Hematopoietic multipotent progenitor cell treated with erythropoietin and hydrocortisone succinate and interleukin-3 and kit ligand, for 4 days (in vitro differentiated cells): Measurements from ENCODE around the gene HP1BP3.
"Not testable (repeated sequence)": the region's sequence is repeated elsewhere in the genome, so short reads cannot be mapped to it uniquely, and the experiment has no call there.

ENCODE experiments used
- DNase-seq: peaks from one replicate; pipeline ENCODE4 v3.0.0-alpha.2; 2015

HP1BP3 gene

GRCh38 chr1:20787029-20787839, at the start of gene HP1BP3:
Gene HP1BP3, minus strand, starts transcription at chr1:20787307. Its CDS starts 6,867 bp downstream, at chr1:20780440.
- peak; percentile 89 for DNase-seq

- DNase-seq = no peak
Measured at GRCh38 chr1:20836230-20836629, 49.1 kb upstream of the HP1BP3 start.

GRCh38 chr1:20834780-20835179, 47.7 kb upstream of the HP1BP3 start:
- DNase-seq = no peak

GRCh38 chr1:20834192-20834591, 47.1 kb upstream of the HP1BP3 start:
- DNase-seq = no peak

GRCh38 chr1:20830378-20830777, 43.3 kb upstream of the HP1BP3 start:
- DNase-seq = no peak

GRCh38 chr1:20829946-20830345, 42.8 kb upstream of the HP1BP3 start:
- no peak for DNase-seq

GRCh38 chr1:20829531-20829930, 42.4 kb upstream of the HP1BP3 start:
- no peak for DNase-seq

GRCh38 chr1:20823845-20824244, 36.7 kb upstream of the HP1BP3 start:
- no peak for DNase-seq

- DNase-seq = no peak
Measured at GRCh38 chr1:20821466-20821865, 34.4 kb upstream of the HP1BP3 start.

GRCh38 chr1:20819818-20820217, 32.7 kb upstream of the HP1BP3 start:
- no peak for DNase-seq

- no peak for DNase-seq
Measured at GRCh38 chr1:20814534-20814871, 27.4 kb upstream of the HP1BP3 start.

- DNase-seq = no peak
Measured at GRCh38 chr1:20811916-20812315, 24.8 kb upstream of the HP1BP3 start.

GRCh38 chr1:20793236-20793635, 6.1 kb upstream of the HP1BP3 start:
- DNase-seq = no peak

GRCh38 chr1:20792196-20792595, 5.1 kb upstream of the HP1BP3 start:
- no peak for DNase-seq

GRCh38 chr1:20790785-20791184, 3.7 kb upstream of the HP1BP3 start:
- DNase-seq = no peak

GRCh38 chr1:20789598-20789997, 2.5 kb upstream of the HP1BP3 start:
- DNase-seq = not testable (repeated sequence)

GRCh38 chr1:20787840-20788795, 1.0 kb upstream of the HP1BP3 start:
- DNase-seq = peak; percentile 66

- DNase-seq = peak; percentile 98
Measured at GRCh38 chr1:20786253-20787028, 666 bp downstream of the HP1BP3 start.

GRCh38 chr1:20785907-20786252, 1.2 kb downstream of the HP1BP3 start:
- no peak for DNase-seq

- no peak for DNase-seq
Measured at GRCh38 chr1:20775700-20776099, 11.4 kb downstream of the HP1BP3 start.

GRCh38 chr1:20771780-20772179, 15.3 kb downstream of the HP1BP3 start:
- no peak for DNase-seq

- DNase-seq = no peak
Measured at GRCh38 chr1:20770314-20771087, 16.6 kb downstream of the HP1BP3 start.
